Esophagus muscularis mucosa (tissue), 3 donors: ENCODE measurements around the gene MBOAT7.
"Not testable (repeated sequence)": the region's sequence is repeated elsewhere in the genome, so short reads cannot be mapped to it uniquely, and the experiment has no call there.

ENCODE experiments used
- CTCF ChIP-seq, 3 experiments: fragments of 200-600 bp in 2 of 3; fragments of 450-650 bp in 1 of 3; sonication (generic) in 2 of 3; IDR thresholded peaks; one replicate each; pipeline ENCODE4 v1.5.1; 2017 to 2019; ENCODE audit warnings: antibody characterized with exemption in 3 of 3, mild to moderate bottlenecking in 2 of 3, moderate library complexity in 1 of 3
- POLR2A ChIP-seq: fragments of 450-650 bp; IDR thresholded peaks from one replicate; pipeline ENCODE4 v1.6.1; 2017; ENCODE audit warnings: antibody characterized with exemption, moderate library complexity, mild to moderate bottlenecking, low read depth

GRCh38 chr19:54194463-54194862 is 5.1 kb upstream of the MBOAT7 start:
- not testable (repeated sequence) for TF ChIP-seq CTCF (IDR thresholded peaks at IDR 0.05); POLR2A
